Muscle of back (tissue), 11 donors: ENCODE data around the gene INTS4. TPM values are rescaled to one million over a fixed set of nuclear protein-coding genes. Genes with fewer than 3 reads are reported as not detected.
"Not testable (repeated sequence)": the region's sequence is repeated elsewhere in the genome, so short reads cannot be mapped to it uniquely, and the experiment has no call there.

ENCODE experiments used
- DNase-seq, 3 donors: peaks; one replicate each; pipeline versions ENCODE4 v3.0.0 to v3.0.0-alpha.2; 2013
- polyA plus RNA-seq, 10 donors: library from polyadenylated mRNA; unstranded; fragments of 120-200 nt; gene quantifications; one replicate each; pipeline ENCODE4 v1.2.1, GENCODE V29; 2013; ENCODE audit not compliant: insufficient read length in 10 of 10

Gene INTS4
- polyA plus RNA-seq, 10 donors, result 16.4 to 32.8 (median 25.3) TPM

DNA sequence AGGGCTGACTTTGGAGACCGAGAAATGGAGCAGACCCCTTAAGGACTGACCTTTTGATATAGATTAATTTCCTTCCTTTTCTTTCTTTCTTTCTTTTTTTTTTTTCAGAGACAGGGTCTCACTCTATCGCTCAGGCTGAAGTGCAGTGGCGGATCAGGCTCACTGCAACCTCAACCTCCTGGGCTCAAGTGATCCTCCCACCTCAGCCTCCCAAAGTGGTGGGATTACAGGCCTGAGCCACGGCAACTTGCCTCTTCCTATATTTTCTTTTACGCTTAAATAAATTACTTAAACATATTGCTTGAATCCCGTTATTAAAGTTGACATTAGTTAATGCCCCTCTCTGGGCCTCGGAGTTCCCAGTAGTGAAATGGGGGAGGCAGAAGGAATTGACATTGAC lies 29.0 kb upstream of the INTS4 start:
- DNase-seq, result no peak

GRCh38 chr11:78022397-78023396 lies 28.2 kb upstream of the INTS4 start, which contains the start of gene KCTD14:
KCTD14 (minus strand) TSS chr11:78023276; CDS start chr11:78023249, 27 bp downstream.
- peak in 1 of 3 donors; percentile 70 for DNase-seq

GRCh38 chr11:78021611-78022010 lies 27.1 kb upstream of the INTS4 start:
- DNase-seq, result no peak

DNA sequence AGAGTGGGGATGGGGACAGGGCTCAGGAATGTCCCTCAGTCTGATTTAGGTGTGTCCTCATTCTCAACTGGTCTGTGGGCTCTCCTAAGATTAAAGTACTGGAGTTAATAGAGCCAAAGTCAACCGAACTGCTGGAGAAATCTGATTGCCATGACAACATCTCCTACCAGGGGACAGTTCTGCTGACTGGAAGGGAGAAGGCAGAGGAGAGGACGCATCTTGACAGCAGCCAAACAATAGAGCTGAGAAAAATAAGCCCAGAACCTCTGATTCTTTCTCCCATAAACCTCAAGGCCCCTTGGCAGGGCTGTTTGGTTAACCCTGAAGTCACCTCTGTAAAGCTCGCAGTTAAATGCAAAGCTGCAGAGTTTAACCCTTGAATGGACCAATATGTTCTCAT lies 25.8 kb upstream of the INTS4 start:
- no peak for DNase-seq

DNA sequence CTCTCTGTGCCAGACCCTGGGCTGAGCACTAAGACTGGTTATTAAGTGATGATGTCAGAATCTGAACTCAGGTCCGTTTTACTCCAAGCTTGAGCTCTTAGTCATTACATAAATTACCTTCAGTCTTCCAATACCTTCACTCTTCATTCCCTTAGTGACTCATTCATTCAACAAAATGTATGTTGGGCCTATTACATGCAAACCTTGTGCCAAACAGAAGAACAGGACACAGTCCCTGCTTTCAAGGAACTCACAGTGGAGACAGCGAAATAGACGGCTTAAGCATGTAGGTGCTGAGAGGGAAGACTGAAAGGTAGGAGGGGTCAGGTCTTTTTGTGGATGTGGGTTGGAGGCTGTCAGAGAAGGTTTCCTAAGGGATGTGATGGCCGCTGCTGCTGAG lies 25.3 kb upstream of the INTS4 start:
- no peak for DNase-seq

GRCh38 chr11:78015878-78016277 lies 21.4 kb upstream of the INTS4 start:
- no peak for DNase-seq

DNA sequence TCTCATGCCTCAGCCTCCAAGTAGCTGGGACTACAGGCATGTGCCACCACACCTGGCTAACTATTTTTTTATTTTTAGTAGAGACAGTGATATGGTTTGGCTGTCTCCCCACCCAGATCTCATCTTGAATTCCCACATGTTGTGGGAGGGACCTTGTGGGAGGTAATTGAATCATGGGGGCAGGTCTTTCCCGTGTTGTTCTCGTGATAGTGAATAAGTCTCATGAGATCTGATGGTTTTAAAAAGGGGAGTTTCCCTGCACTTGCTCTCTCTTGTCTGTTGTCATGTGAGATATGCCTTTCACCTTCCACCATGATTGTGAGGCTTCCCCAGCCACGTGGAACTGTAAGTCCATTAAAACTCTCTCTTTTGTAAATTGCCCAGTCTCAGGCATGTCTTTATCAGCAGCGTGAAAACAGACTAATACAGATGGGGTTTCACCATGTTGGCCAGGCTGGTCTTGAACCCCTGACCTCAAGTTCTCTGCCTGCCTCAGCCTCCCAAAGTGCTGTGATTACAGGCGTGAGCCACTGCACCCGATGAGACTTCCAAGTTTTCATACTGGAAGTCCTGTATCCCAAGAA lies 20.6 kb upstream of the INTS4 start:
- not testable (repeated sequence) for DNase-seq

DNA sequence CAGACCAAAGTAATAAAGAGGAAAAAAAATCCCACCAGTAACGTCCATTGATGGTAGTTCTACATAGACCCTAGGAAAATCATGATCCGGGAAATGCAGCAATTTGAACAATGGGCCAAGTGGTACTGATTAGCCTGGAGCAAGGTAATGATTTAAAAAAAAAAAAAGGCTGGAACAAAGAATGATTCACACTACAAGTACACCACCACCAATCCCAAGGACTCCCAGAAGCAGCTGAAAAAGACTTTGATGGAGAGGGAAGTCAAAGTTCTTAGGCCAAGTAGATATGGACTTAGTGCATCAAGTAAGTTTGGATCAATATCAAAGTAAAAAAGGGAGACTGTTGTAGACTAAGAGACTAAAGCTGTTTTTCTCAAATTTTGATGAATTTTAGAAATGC lies 16.8 kb upstream of the INTS4 start:
- no peak for DNase-seq

DNA sequence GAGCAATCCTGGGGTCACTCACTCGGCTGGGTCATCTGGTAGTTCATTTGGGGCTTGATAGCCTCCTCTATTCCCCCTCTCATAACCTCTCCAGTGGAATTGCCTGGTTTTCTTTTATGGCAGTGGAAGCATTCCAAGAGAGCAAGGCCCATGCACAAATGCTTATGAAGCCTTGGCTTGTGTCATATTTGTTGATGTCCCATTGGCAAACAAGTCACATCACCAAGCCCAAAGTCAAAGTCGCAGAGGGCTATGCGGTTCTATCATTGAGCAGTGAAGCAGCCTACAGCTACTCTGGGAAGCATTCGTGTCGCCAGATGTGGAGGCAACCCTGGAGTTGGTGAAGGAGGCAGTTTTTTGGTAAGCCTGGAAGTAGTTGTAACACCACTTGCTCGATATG lies 16.3 kb upstream of the INTS4 start:
- no peak for DNase-seq

DNA sequence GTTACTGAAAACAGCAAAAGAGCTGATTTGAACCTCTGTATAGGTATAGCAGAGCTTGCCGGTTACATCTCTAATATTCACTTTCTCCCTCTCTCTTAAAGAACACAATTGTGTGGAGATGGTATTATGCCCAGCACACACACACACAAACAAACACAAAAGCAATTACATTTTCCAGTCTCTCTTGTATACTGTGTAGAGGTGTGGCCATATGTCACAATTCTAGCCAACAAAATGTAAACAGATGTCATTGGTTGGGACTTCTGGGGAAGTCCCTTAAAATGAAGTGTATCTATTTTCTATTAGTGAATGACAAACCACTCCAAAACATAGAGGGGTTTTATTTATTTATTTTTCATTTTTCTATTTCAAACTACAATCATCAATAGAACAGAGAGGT lies 15.8 kb upstream of the INTS4 start:
- no peak for DNase-seq

DNA sequence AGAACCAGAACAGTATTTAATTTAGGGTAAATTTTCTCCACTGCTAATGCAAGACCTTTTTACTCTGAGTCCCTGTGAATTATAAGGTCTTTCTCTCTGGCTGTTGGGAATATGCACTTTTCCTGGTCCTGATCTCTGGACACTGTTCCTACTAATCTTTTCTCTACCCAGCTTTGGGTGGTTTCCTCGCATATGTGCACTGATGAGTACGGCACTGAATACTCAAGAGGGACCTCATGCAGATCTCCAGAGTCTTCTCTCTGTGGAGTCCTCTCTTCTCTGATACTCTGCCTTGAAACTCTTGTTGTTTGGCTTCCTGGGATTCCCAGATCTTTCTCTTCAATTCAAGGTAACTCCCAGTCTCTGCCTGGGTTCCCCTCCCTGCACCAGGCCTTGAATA lies 14.6 kb upstream of the INTS4 start:
- DNase-seq, result no peak

- peak; percentile 19 to 56 (median 36) for DNase-seq
Measured at GRCh38 chr11:78000193-78000592, 5.7 kb upstream of the INTS4 start.

DNA sequence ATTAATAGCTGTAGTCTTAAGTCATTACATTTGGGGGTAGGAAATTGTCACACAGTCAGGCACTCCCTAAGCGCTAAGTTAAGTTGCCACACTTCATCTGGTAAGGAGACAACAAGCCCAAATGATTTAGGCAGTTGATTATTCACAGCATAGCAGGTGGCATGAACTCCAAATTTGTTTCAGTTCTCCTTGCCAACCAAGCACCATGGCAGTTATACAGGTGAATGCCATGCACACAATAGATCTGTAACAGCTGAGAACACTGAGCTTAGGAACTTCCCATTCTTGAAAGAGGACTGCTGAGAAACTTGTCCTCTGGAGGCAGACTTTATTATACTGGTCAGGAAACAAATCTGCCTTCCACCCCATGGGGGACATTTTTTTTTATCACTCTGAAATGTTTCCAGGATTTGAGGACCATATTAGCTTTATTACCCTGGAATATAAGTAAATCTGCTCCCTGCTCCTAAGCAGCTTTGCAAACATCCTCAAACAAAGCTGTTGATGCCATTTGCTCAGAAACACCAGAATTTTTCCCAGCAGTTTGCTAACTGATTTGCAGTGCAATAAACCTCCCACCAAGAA lies 5.1 kb upstream of the INTS4 start:
- no peak for DNase-seq

DNA sequence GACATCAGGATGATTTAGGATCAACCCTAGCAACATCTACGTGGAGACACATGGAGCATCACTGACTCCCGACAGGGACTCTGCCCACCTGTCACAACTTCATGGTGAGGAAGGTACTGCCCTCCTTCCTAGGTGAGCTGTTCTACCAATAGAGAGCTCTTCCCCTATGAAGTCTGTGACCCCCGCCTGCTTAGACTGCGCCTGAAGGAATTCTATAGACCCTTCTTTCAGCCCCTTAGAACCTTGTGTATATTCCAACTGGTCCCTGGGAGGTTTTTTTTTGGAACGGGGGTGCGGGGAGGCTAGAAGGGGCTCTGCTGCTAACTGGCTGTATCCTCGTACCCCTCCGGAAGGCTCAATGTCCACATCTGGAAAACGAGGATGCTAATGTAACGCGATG lies 566 bp downstream of the INTS4 start:
- DNase-seq, result no peak

- no peak for DNase-seq
Measured at GRCh38 chr11:77990981-77991380, 3.5 kb downstream of the INTS4 start.

- DNase-seq, result not testable (repeated sequence)
Measured at GRCh38 chr11:77986456-77986855, 8.0 kb downstream of the INTS4 start.

DNA sequence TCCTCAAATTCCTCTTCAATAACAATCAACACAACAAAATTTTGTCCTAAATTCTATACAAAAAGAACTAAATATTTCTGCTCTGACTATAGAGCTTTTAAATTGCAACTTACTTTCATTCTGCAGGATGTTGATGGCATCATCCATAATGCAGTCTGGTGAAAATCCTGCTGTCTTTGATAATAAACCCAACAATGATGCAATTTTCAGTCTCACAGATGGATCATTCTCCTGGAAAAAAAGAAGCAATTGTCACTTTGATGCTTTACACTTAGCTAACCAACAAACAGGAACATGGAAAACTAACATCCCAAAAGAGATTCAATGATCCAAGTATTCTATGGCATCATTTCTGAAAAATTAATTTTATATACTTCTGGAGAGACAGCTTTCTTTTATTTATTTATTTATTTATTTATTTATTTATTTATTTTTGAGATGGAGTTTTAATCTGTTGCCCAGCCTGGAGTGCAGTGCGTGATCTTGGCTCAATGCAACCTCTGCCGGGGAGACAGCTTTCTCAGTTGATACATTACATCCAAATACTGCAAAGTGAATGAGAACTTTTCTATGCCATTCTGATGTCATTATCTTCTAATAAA lies 13.0 kb downstream of the INTS4 start:
- no peak for DNase-seq

GRCh38 chr11:77968337-77968736 lies 26.1 kb downstream of the INTS4 start:
- DNase-seq, result no peak

DNA sequence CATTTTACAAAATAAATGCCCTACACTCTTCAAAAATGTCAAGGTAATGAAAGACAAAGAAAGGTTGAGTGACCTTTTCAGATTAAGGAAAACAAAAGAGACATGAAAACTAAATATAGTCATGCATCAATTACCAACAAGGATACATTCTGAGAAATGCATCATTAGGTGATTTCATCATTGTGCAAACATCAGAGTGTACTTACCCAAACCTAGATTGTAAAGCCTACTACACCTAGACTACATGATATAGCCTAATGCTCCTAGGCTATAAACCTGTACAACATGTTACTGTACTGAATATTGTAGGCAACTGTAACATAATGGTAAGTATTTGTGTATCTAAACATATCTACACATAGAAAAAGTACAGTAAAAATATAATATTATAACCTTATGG lies 26.7 kb downstream of the INTS4 start:
- no peak for DNase-seq

GRCh38 chr11:77967121-77967520 lies 27.3 kb downstream of the INTS4 start:
- no peak for DNase-seq

- no peak for DNase-seq
Measured at GRCh38 chr11:77966338-77966737, 28.1 kb downstream of the INTS4 start.

DNA sequence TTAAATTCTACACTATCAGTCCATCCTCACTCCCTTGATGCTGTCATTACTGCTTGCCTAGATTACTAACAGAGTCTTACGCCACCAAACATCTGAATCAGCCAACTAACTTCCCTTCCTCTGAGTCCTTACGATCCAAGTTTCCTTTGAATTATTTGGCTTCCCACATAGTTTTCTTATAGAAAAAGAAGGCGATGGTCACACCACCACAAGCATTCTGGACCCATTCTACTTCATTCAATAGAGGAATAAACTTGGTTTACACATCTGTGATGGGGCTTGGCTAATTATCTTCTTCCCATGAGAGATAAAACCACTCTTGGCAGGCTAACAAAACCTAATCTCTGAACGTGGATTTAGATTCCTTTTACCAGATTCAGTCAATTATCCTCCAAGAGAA lies 35.0 kb downstream of the INTS4 start:
- DNase-seq, result no peak
